Cardiac fibroblast (primary cell): ENCODE data around the gene CRYBA4.
A peak's percentile ranks its signal among the peaks of the same experiment; 100 is the strongest.

ENCODE experiments used
- DNase-seq, 2 donors: peaks; one replicate each; pipeline versions ENCODE4 v3.0.0 to v3.0.0-alpha.2; 2010; ENCODE audit warnings: low read depth in 2 of 2
- H3K4me3 ChIP-seq, 2 donors: replicated peaks in 1 of 2; 1 replicate in 1 of 2; 2 replicates in 1 of 2; pipeline ENCODE4 v1.5.1; 2011; ENCODE audit warnings: low read depth in 2 of 2, low read length in 2 of 2, mild to moderate bottlenecking in 2 of 2, moderate library complexity in 1 of 2
- TF ChIP-seq, protein P1 (sequence below): IDR thresholded peaks from one replicate; pipeline ENCODE4 v1.5.1; 2011; ENCODE audit warnings: low read depth, mild to moderate bottlenecking, low read length, inconsistent platforms

Gene CRYBA4

GRCh38 chr22:26667140-26667539, 45.4 kb downstream of the CRYBA4 start:
- H3K4me3 ChIP-seq = no peak overlapping the region
- TF ChIP-seq, protein P1, sequence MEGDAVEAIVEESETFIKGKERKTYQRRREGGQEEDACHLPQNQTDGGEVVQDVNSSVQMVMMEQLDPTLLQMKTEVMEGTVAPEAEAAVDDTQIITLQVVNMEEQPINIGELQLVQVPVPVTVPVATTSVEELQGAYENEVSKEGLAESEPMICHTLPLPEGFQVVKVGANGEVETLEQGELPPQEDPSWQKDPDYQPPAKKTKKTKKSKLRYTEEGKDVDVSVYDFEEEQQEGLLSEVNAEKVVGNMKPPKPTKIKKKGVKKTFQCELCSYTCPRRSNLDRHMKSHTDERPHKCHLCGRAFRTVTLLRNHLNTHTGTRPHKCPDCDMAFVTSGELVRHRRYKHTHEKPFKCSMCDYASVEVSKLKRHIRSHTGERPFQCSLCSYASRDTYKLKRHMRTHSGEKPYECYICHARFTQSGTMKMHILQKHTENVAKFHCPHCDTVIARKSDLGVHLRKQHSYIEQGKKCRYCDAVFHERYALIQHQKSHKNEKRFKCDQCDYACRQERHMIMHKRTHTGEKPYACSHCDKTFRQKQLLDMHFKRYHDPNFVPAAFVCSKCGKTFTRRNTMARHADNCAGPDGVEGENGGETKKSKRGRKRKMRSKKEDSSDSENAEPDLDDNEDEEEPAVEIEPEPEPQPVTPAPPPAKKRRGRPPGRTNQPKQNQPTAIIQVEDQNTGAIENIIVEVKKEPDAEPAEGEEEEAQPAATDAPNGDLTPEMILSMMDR = no peak
- DNase-seq = no peak

DNA sequence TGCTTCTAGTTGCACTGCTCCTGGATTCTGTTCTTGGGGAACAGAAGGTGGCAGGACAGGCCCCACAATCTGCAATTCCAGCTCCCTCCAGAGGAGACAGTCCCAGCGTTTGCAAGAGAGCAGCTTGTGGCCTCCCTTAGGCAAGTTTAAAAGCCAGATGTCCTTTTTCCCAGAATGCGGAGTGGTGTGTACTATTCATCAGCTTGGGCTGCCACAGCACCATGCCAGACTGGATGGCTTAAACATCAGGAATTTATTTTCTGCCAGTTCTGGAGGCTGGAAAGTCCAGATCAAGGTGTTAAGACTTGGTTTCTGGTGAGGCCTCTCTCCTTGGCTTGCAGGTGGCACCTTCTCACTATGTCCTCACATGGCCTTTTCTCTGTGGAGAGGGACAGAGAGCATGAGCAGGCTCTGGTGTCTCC, 47.3 kb downstream of the CRYBA4 start:
- no peak overlapping the region for H3K4me3 ChIP-seq
- TF ChIP-seq, protein P1 = peak; percentile 52
- peak; percentile 51 to 57 for DNase-seq

- TF ChIP-seq, protein P1 = no peak
- H3K4me3 ChIP-seq = no peak overlapping the region
- DNase-seq = no peak
Observed at GRCh38 chr22:26670459-26670858, 48.7 kb downstream of the CRYBA4 start.

- no peak overlapping the region for H3K4me3 ChIP-seq
- DNase-seq = no peak
- TF ChIP-seq, protein P1 = no peak
Observed at GRCh38 chr22:26671317-26672059, 49.7 kb downstream of the CRYBA4 start.

- H3K4me3 ChIP-seq = peak overlapping the region in 1 of 2 donors; percentile 74
- TF ChIP-seq, protein P1 = no peak
- no peak for DNase-seq
Observed at GRCh38 chr22:26672060-26672471, 50.3 kb downstream of the CRYBA4 start.

GRCh38 chr22:26672590-26673468, 51.1 kb downstream of the CRYBA4 start:
- DNase-seq = peak; percentile 95 to 96
- TF ChIP-seq, protein P1 = peak; percentile 55
- peak overlapping the region; percentile 74 to 90 for H3K4me3 ChIP-seq
